Activated CD4-positive, alpha-beta T cell treated with anti-CD3 and anti-CD28 coated beads for 36 hours (primary cell): ENCODE data around the gene SPACA7. TPM values are rescaled to one million over a fixed set of nuclear protein-coding genes. Genes with fewer than 3 reads are reported as not detected.

Experiments used
- ATAC-seq: fragments of 200-7000 bp; cut with Tn5 transposase; one replicate; pipeline ENCODE4 v1.10.0; 2021; ENCODE audit warnings: mild to moderate bottlenecking, moderate library complexity
- CTCF ChIA-PET: fragments of 350-600 bp; sonication (Branson Sonifier 250); formaldehyde crosslinking; loops from one replicate; lab custom pipeline; 2021; ENCODE audit warnings: antibody characterized with exemption; lab: Charles Lee
- POLR2A ChIA-PET: fragments of 350-600 bp; sonication (Branson Sonifier 250); formaldehyde crosslinking; loops from one replicate; lab custom pipeline; 2021; ENCODE audit warnings: antibody characterized with exemption, inconsistent platforms; lab: Charles Lee
- DNase-seq: peaks from one replicate; pipeline ENCODE4 v3.0.0-alpha.2; 2020
- H3K27ac Mint-ChIP-seq: one replicate; pipeline ENCODE4 v1.8.0; 2021; ENCODE audit warnings: mixed read lengths
- H3K27me3 Mint-ChIP-seq: one replicate; pipeline ENCODE4 v1.8.0; 2021; ENCODE audit warnings: mixed read lengths
- H3K36me3 Mint-ChIP-seq: one replicate; pipeline ENCODE4 v1.8.0; 2021; ENCODE audit warnings: low read depth, mixed read lengths
- H3K4me1 Mint-ChIP-seq: one replicate; pipeline ENCODE4 v1.8.0; 2021; ENCODE audit warnings: mixed read lengths
- H3K4me3 Mint-ChIP-seq: one replicate; pipeline ENCODE4 v1.8.0; 2021; ENCODE audit warnings: mild to moderate bottlenecking, moderate library complexity, mixed read lengths
- H3K9me3 Mint-ChIP-seq: one replicate; pipeline ENCODE4 v1.8.0; 2021; ENCODE audit warnings: low read depth, mixed read lengths
- intact Hi-C, 2 experiments: fragments of 100-400 bp; cut with DNase I in 1 of 2; cut with micrococcal nuclease in 1 of 2; formaldehyde crosslinking; loops; one replicate each; pipeline versions ENCODE4 v1.14.2 to v1.15.1; 2022 to 2024; cut with DNase I, micrococcal nuclease
- total RNA-seq, 2 experiments: library from RNA; stranded (reverse); gene quantifications; one replicate each; pipeline ENCODE4 v1.2.3, GENCODE V29; 2021

The SPACA7 gene
- total RNA-seq, 2 experiments from 2014 or later, result not detected

- intact Hi-C loops, result loop anchor here in 1 of 2 experiments (10.0 kb wide), 1 partner anchor 263 kb away; no protein-coding TSS in a partner anchor
- POLR2A ChIA-PET, result no interaction called here
- H3K27me3 Mint-ChIP-seq, result peaks cover 32% of the 10 kb centered on the region
- H3K4me3 Mint-ChIP-seq, result no peak overlapping the region
- H3K9me3 Mint-ChIP-seq, result peaks cover 6% of the 10 kb centered on the region
- no peak overlapping the region for H3K27ac Mint-ChIP-seq
- DNase-seq (no peak), ATAC-seq (no peak)
- CTCF ChIA-PET, result no interaction called here
- peaks cover 2% of the 10 kb centered on the region for H3K36me3 Mint-ChIP-seq
- H3K4me1 Mint-ChIP-seq, result peaks cover 2% of the 10 kb centered on the region
These were observed 34.0 kb upstream of the SPACA7 start for GRCh38 chr13:112341976-112342735.

- peaks cover 36% of the 10 kb centered on the region for H3K27me3 Mint-ChIP-seq
- no peak overlapping the region for H3K27ac Mint-ChIP-seq
- DNase-seq, result no peak
- H3K9me3 Mint-ChIP-seq, result peaks cover 3% of the 10 kb centered on the region
- H3K4me3 Mint-ChIP-seq, result no peak overlapping the region
- no peaks in the 10 kb centered on the region for H3K36me3 Mint-ChIP-seq
- H3K4me1 Mint-ChIP-seq, result peaks cover 2% of the 10 kb centered on the region
- intact Hi-C loops, result loop anchor here in 1 of 2 experiments (10.0 kb wide), 1 partner anchor 262 kb away; no protein-coding TSS in a partner anchor
- CTCF ChIA-PET, result no interaction called here
- no peak for ATAC-seq
- POLR2A ChIA-PET, result no interaction called here
These were observed 33.3 kb upstream of the SPACA7 start for GRCh38 chr13:112342841-112343361.

GRCh38 chr13:112343591-112343990 is 32.6 kb upstream of the SPACA7 start:
- Mint-ChIP-seq H3K4me3 (no peak overlapping the region), H3K27me3 (peaks cover 42% of the 10 kb centered on the region), H3K36me3 (no peaks in the 10 kb centered on the region), H3K9me3 (peaks cover 3% of the 10 kb centered on the region), H3K27ac (no peak overlapping the region), H3K4me1 (peaks cover 2% of the 10 kb centered on the region)
- no peak for ATAC-seq
- DNase-seq, result no peak
- intact Hi-C loops, result loop anchor here in 1 of 2 experiments (10.0 kb wide), 1 partner anchor 261 kb away; no protein-coding TSS in a partner anchor
- CTCF ChIA-PET, result interaction anchor here (0.7 kb wide), 1 partner anchor 12 kb away, joined by 3 read pairs; no protein-coding TSS in a partner anchor
- POLR2A ChIA-PET, result no interaction called here

- H3K27me3 Mint-ChIP-seq, result peaks cover 41% of the 10 kb centered on the region
- intact Hi-C loops, result loop anchor here in 1 of 2 experiments (10.0 kb wide), 1 partner anchor 259 kb away; no protein-coding TSS in a partner anchor
- no peaks in the 10 kb centered on the region for H3K9me3 Mint-ChIP-seq
- DNase-seq (no peak), ATAC-seq (no peak)
- no peak overlapping the region for H3K4me3 Mint-ChIP-seq
- CTCF ChIA-PET, result interaction anchor here (0.7 kb wide), 1 partner anchor 26 kb away, joined by 3 read pairs; no protein-coding TSS in a partner anchor
- peaks cover 2% of the 10 kb centered on the region for H3K4me1 Mint-ChIP-seq
- POLR2A ChIA-PET, result interaction anchor here (0.6 kb wide), 1 partner anchor 248 kb away, joined by 4 read pairs; no protein-coding TSS in a partner anchor
- H3K36me3 Mint-ChIP-seq, result no peaks in the 10 kb centered on the region
- no peak overlapping the region for H3K27ac Mint-ChIP-seq
These were observed 30.4 kb upstream of the SPACA7 start for GRCh38 chr13:112345826-112346172.

- H3K36me3 Mint-ChIP-seq, result no peaks in the 10 kb centered on the region
- intact Hi-C loops, result loop anchor here in 1 of 2 experiments (10.0 kb wide), 1 partner anchor 258 kb away; no protein-coding TSS in a partner anchor
- DNase-seq (peak; percentile 41), ATAC-seq (no peak)
- H3K4me3 Mint-ChIP-seq, result no peak overlapping the region
- no peaks in the 10 kb centered on the region for H3K9me3 Mint-ChIP-seq
- H3K27me3 Mint-ChIP-seq, result peaks cover 43% of the 10 kb centered on the region
- peaks cover 2% of the 10 kb centered on the region for H3K4me1 Mint-ChIP-seq
- POLR2A ChIA-PET, result no interaction called here
- H3K27ac Mint-ChIP-seq, result no peak overlapping the region
- CTCF ChIA-PET, result interaction anchor here (0.7 kb wide), 1 partner anchor 27 kb away, joined by 3 read pairs; no protein-coding TSS in a partner anchor
These were observed 29.8 kb upstream of the SPACA7 start for GRCh38 chr13:112346173-112346898.

- peaks cover 43% of the 10 kb centered on the region for H3K27me3 Mint-ChIP-seq
- ATAC-seq (no peak), DNase-seq (no peak)
- CTCF ChIA-PET, result no interaction called here
- no peak overlapping the region for H3K4me3 Mint-ChIP-seq
- no peak overlapping the region for H3K27ac Mint-ChIP-seq
- intact Hi-C loops, result loop anchor here in 1 of 2 experiments (10.0 kb wide), 1 partner anchor 258 kb away; no protein-coding TSS in a partner anchor
- POLR2A ChIA-PET, result no interaction called here
- H3K4me1 Mint-ChIP-seq, result peaks cover 2% of the 10 kb centered on the region
- no peaks in the 10 kb centered on the region for H3K9me3 Mint-ChIP-seq
- H3K36me3 Mint-ChIP-seq, result no peaks in the 10 kb centered on the region
These were observed 29.3 kb upstream of the SPACA7 start for GRCh38 chr13:112346899-112347229.

- POLR2A ChIA-PET, result no interaction called here
- no peak for ATAC-seq
- no peak overlapping the region for H3K27ac Mint-ChIP-seq
- no peak for DNase-seq
- intact Hi-C loops, result loop anchor here in 1 of 2 experiments (10.0 kb wide), 1 partner anchor 257 kb away; no protein-coding TSS in a partner anchor
- H3K9me3 Mint-ChIP-seq, result no peaks in the 10 kb centered on the region
- H3K27me3 Mint-ChIP-seq, result peaks cover 43% of the 10 kb centered on the region
- H3K4me1 Mint-ChIP-seq, result peaks cover 2% of the 10 kb centered on the region
- H3K36me3 Mint-ChIP-seq, result no peaks in the 10 kb centered on the region
- no peak overlapping the region for H3K4me3 Mint-ChIP-seq
- CTCF ChIA-PET, result no interaction called here
These were observed 28.2 kb upstream of the SPACA7 start for GRCh38 chr13:112347986-112348385.

- H3K27ac Mint-ChIP-seq, result no peak overlapping the region
- ATAC-seq (no peak), DNase-seq (no peak)
- peaks cover 2% of the 10 kb centered on the region for H3K4me1 Mint-ChIP-seq
- peaks cover 43% of the 10 kb centered on the region for H3K27me3 Mint-ChIP-seq
- CTCF ChIA-PET, result no interaction called here
- H3K36me3 Mint-ChIP-seq, result no peaks in the 10 kb centered on the region
- intact Hi-C loops, result loop anchor here in 1 of 2 experiments (10.0 kb wide), 1 partner anchor 256 kb away; no protein-coding TSS in a partner anchor
- POLR2A ChIA-PET, result no interaction called here
- H3K9me3 Mint-ChIP-seq, result no peaks in the 10 kb centered on the region
- no peak overlapping the region for H3K4me3 Mint-ChIP-seq
These were observed 27.4 kb upstream of the SPACA7 start for GRCh38 chr13:112348642-112349345.

GRCh38 chr13:112349681-112350080 is 26.5 kb upstream of the SPACA7 start:
- DNase-seq (no peak), ATAC-seq (no peak)
- no peak overlapping the region for H3K27ac Mint-ChIP-seq
- ChIA-PET CTCF (no interaction called here), POLR2A (no interaction called here)
- no peak overlapping the region for H3K4me3 Mint-ChIP-seq
- peaks cover 35% of the 10 kb centered on the region for H3K27me3 Mint-ChIP-seq
- H3K4me1 Mint-ChIP-seq, result peaks cover 2% of the 10 kb centered on the region
- H3K36me3 Mint-ChIP-seq, result no peaks in the 10 kb centered on the region
- H3K9me3 Mint-ChIP-seq, result no peaks in the 10 kb centered on the region
- intact Hi-C loops, result loop anchor here in 1 of 2 experiments (10.0 kb wide), 1 partner anchor 255 kb away; no protein-coding TSS in a partner anchor

GRCh38 chr13:112350300-112350699 is 25.9 kb upstream of the SPACA7 start:
- Mint-ChIP-seq H3K36me3 (no peaks in the 10 kb centered on the region), H3K9me3 (no peaks in the 10 kb centered on the region), H3K27me3 (peaks cover 30% of the 10 kb centered on the region), H3K27ac (no peak overlapping the region), H3K4me1 (peaks cover 2% of the 10 kb centered on the region), H3K4me3 (no peak overlapping the region)
- DNase-seq, result no peak
- ChIA-PET CTCF (no interaction called here), POLR2A (no interaction called here)
- no peak for ATAC-seq
- intact Hi-C loops, result no loop called here

- ATAC-seq (no peak), DNase-seq (no peak)
- Mint-ChIP-seq H3K36me3 (no peaks in the 10 kb centered on the region), H3K9me3 (no peaks in the 10 kb centered on the region), H3K27ac (no peak overlapping the region), H3K27me3 (peaks cover 17% of the 10 kb centered on the region), H3K4me1 (no peaks in the 10 kb centered on the region), H3K4me3 (no peak overlapping the region)
- CTCF ChIA-PET, result no interaction called here
- intact Hi-C loops, result no loop called here
- POLR2A ChIA-PET, result no interaction called here
These were observed 24.3 kb upstream of the SPACA7 start for GRCh38 chr13:112351825-112352224.
